ENCODE results near the gene POU2F1.

DNA sequence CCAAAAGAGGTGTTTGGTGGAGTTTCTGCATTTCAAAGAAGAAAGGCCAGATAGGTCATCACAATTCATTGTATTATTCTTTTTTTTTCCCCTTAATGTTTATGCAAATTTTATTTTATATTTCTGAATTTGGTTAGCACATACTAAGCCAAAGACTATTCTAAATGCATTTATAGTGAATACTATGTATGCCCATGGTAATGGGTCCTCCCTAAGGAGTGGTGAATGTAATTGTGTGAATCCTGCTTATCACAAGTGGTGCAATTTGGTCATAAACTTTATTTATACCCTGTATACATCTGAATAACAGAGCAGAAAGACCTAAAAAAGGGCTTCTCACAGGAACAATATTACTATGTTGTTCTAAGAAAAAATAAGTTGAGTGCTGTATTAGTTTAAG, 198.6 kb downstream of the POU2F1 start:
- no peak for TF ChIP-seq SRF (IDR thresholded peaks at IDR 0.05; ENCODE audit: low read depth)
- TF ChIP-seq, protein P1, sequence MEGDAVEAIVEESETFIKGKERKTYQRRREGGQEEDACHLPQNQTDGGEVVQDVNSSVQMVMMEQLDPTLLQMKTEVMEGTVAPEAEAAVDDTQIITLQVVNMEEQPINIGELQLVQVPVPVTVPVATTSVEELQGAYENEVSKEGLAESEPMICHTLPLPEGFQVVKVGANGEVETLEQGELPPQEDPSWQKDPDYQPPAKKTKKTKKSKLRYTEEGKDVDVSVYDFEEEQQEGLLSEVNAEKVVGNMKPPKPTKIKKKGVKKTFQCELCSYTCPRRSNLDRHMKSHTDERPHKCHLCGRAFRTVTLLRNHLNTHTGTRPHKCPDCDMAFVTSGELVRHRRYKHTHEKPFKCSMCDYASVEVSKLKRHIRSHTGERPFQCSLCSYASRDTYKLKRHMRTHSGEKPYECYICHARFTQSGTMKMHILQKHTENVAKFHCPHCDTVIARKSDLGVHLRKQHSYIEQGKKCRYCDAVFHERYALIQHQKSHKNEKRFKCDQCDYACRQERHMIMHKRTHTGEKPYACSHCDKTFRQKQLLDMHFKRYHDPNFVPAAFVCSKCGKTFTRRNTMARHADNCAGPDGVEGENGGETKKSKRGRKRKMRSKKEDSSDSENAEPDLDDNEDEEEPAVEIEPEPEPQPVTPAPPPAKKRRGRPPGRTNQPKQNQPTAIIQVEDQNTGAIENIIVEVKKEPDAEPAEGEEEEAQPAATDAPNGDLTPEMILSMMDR (IDR thresholded peaks at IDR 0.05 in 2 of 3, conservative IDR thresholded peaks at IDR 0.05 in 1 of 3; ENCODE audit: borderline replicate concordance in 1 of 3, insufficient read depth in 1 of 3, low read depth in 2 of 3, low read length in 2 of 3) = no peak
- TF ChIP-seq POLR2AphosphoS5 (IDR thresholded peaks at IDR 0.05; ENCODE audit: low read depth, low read length) = no peak
- TF ChIP-seq POLR2A (IDR thresholded peaks at IDR 0.05; ENCODE audit: borderline replicate concordance, extremely low read depth, insufficient read depth, insufficient read length) = no peak
- no peak for TF ChIP-seq EZH2 (IDR thresholded peaks at IDR 0.05)
- TF ChIP-seq EGR1 (IDR thresholded peaks at IDR 0.05; ENCODE audit: low read depth) = no peak
- TF ChIP-seq, protein P2, sequence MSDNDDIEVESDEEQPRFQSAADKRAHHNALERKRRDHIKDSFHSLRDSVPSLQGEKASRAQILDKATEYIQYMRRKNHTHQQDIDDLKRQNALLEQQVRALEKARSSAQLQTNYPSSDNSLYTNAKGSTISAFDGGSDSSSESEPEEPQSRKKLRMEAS (IDR thresholded peaks at IDR 0.05) = no peak
- no peak for TF ChIP-seq SP1 (IDR thresholded peaks at IDR 0.05; ENCODE audit: low read depth)
- no peak for TF ChIP-seq JUND (IDR thresholded peaks at IDR 0.05)
- TF ChIP-seq, protein P3, sequence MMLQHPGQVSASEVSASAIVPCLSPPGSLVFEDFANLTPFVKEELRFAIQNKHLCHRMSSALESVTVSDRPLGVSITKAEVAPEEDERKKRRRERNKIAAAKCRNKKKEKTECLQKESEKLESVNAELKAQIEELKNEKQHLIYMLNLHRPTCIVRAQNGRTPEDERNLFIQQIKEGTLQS (IDR thresholded peaks at IDR 0.05) = no peak

All from HCT116 (cell line).